ENCODE data around the gene NADK.

Gene NADK

DNA sequence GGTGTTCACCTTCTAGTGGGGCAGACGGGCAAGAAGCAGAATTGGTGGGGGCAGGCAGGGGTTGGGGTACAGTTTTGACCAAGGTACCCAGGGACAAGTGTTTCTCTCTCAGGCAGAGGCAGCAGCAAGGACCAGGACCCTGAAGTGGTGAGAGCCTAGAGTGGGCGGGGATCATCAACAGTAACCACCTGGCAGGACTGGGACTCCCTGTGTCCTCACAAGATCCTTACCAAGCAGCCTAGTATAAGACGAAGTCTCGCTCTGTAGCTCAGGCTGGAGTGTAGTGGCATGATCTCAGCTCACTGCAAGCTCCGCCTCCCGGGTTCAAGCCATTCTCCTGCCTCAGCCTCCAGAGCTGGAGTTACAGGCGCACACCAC is 3.2 kb upstream of the NADK start:
- in situ Hi-C loops (cut with MboI; ENCODE audit: low sequenced_read_pairs, unreplicated experiment), result loop anchor here (10.0 kb wide), 1 partner anchor 123 kb away; no protein-coding TSS in a partner anchor
- TF ChIP-seq, protein P1, sequence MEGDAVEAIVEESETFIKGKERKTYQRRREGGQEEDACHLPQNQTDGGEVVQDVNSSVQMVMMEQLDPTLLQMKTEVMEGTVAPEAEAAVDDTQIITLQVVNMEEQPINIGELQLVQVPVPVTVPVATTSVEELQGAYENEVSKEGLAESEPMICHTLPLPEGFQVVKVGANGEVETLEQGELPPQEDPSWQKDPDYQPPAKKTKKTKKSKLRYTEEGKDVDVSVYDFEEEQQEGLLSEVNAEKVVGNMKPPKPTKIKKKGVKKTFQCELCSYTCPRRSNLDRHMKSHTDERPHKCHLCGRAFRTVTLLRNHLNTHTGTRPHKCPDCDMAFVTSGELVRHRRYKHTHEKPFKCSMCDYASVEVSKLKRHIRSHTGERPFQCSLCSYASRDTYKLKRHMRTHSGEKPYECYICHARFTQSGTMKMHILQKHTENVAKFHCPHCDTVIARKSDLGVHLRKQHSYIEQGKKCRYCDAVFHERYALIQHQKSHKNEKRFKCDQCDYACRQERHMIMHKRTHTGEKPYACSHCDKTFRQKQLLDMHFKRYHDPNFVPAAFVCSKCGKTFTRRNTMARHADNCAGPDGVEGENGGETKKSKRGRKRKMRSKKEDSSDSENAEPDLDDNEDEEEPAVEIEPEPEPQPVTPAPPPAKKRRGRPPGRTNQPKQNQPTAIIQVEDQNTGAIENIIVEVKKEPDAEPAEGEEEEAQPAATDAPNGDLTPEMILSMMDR (IDR thresholded peaks at IDR 0.05; ENCODE audit: borderline replicate concordance, control extremely low read depth, extremely low read depth, insufficient read depth, missing control alignments), result no peak
- no peak for DNase-seq (ENCODE audit: low spot score)

DNA sequence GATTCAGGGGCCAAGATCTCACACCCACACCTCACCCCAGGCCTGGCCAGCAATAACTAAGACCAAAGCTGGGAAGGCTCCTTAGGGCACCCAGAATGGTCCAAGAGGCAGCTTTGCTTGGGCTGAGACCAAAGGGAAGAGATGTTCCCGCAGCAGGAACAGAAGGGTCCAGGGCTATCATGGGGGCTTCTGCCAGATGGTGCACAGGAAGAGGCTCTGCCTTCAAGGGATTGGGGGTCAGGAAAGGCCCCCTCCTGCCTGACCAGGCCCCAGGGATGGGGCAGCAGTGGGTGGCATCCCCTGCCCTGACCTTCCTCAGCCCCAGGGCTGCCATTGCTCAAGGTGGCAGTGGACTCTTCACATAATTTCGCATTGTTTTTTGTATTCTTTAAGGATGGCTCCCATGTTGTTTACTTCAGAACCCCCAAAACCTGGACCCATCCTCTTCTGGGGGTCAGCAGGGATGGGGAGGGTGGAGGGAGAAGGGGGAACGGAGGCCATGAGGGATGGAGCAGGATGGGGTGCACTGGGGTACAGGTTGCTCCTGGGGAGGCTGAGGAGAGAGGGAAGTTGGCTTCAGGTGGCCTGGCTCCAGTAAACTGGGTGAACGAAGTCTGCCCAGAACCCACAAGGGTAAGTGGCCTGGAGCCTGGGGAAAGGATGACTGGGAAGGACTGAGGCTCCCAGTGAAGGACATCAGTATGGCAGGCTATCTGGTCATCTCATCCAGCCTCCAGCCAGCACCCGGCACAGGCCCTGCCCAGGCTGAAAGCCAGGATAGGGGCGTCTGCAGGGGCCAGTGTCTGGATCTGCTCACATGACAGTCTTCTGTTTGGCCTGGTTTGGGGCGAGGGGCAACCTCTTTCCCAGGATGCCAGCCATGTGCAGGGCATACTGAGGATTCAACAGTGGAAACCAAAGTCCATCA is 2.6 kb upstream of the NADK start:
- no peak for DNase-seq (ENCODE audit: low spot score)
- in situ Hi-C loops (cut with MboI; ENCODE audit: low sequenced_read_pairs, unreplicated experiment), result loop anchor here (10.0 kb wide), 1 partner anchor 124 kb away; no protein-coding TSS in a partner anchor
- TF ChIP-seq, protein P1 (IDR thresholded peaks at IDR 0.05; ENCODE audit: borderline replicate concordance, control extremely low read depth, extremely low read depth, insufficient read depth, missing control alignments), result no peak

DNA sequence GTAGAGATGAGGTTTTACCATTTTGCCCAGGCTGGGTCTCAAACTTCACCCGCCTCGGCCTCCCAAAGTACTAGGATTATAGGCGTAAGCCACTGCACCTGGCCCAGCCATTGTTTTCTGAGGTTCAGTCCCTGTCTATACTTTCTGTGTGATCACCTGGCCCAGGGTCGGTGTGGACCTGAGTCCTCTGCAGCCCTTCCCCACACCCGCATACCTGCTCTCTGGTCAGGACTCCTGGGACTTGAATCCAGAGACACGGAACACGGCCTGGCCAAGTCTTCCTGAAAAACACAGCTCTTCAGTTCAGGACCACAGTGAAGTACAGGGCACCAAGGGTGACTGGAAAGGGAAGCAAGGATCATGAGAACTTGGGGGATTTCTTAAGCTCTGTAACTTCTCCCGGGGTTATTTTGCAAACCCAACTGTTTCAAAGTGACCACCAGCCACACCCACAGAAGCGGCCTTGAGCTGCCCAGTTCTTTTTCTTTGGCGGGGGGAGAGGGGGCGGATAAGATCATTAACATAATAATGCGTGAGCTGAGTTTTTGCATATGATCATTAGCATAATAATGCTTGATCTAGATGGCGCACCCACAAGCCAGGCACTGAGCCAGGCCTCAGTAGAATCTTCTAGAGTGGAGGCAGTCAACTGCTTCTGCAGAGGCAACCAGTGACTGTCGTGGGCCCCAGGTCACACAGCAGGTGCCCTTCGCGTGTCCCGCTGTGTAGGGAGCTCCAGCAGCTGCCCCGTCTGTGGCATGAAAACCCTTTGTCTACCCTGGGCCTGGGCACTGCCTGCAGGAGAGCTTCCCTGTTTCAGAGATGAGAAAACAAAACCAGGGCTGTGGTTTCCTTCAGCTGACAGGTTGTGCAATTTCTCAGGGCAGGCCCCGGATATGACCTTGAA is 1.7 kb upstream of the NADK start:
- in situ Hi-C loops (cut with MboI; ENCODE audit: low sequenced_read_pairs, unreplicated experiment), result loop anchor here (10.0 kb wide), 1 partner anchor 125 kb away; no protein-coding TSS in a partner anchor
- TF ChIP-seq, protein P1 (IDR thresholded peaks at IDR 0.05; ENCODE audit: borderline replicate concordance, control extremely low read depth, extremely low read depth, insufficient read depth, missing control alignments), result peak; percentile 17
- DNase-seq (ENCODE audit: low spot score), result peak; percentile 83

DNA sequence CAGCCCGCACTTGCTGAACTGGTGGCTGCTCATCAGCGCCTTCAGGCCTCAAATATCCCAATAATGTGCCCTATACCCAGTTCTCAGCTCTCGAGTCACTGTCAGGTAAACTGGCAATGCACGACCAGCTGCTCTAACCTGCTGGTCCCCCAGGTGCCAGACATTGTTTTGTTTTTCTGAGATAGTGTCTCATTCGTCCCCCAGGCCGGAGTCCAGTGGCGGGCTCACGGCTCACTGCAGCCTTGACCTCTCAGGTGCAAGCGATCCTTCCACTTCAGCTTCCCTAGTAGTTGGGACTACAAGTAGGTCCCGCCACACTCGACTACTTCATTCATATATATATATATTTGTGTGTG is 1.0 kb upstream of the NADK start:
- DNase-seq (ENCODE audit: low spot score), result no peak
- in situ Hi-C loops (cut with MboI; ENCODE audit: low sequenced_read_pairs, unreplicated experiment), result no loop called here
- TF ChIP-seq, protein P1 (IDR thresholded peaks at IDR 0.05; ENCODE audit: borderline replicate concordance, control extremely low read depth, extremely low read depth, insufficient read depth, missing control alignments), result no peak

DNA sequence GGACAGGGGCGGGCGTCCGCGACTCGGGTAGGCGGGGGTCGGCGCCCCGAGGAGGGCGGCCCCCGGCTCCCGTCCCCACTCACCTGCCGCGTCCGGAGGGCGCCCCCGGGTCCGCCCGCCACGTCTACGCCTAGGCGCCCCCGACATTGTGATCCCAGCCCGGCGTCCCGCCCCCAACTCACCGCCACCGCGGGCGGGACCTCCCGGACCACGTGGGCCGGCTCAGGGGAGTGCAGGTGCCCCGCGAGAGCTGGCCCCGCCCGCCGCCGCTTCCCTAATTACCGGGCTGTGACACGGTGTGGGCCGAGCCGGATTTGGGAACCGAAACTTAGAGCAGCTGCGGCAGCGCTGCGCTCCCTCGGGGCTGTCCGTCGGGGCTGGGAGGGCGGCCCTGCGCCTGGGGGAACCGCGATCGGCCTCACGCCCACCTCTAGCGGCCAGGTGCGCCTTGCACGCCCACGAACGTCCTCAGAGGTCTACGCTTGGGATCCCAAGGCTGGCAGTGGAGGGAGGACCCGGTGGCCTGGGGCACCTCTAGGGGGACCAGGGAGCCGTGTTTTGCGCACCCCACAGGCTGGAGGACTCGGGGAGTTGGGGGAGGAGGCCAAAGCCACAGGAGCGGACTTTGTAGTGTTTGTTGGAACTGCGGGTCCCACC is 521 bp upstream of the NADK start:
- TF ChIP-seq, protein P1 (IDR thresholded peaks at IDR 0.05; ENCODE audit: borderline replicate concordance, control extremely low read depth, extremely low read depth, insufficient read depth, missing control alignments), result peak; percentile 29
- peak; percentile 93 for DNase-seq (ENCODE audit: low spot score)
- in situ Hi-C loops (cut with MboI; ENCODE audit: low sequenced_read_pairs, unreplicated experiment), result no loop called here

DNA sequence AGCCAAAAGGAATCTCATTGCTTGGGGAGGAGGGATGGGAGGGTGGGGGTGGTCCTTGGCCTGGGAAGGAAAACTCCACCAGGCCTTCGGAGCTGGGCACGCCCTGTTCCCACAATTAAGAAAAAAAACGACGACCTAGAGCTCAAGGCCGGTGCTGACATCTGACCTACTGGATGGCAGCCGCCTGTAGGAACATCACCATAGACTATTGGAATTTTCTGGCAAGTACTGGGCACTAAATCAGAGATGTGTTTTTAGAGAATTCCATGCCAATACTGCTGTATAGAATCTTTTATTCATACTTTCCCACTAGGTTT is 729 bp downstream of the NADK start:
- DNase-seq (ENCODE audit: low spot score), result no peak

More for the DNA sequence above, 729 bp downstream of the NADK start:
- TF ChIP-seq, protein P1 (IDR thresholded peaks at IDR 0.05; ENCODE audit: borderline replicate concordance, control extremely low read depth, extremely low read depth, insufficient read depth, missing control alignments), result no peak
- in situ Hi-C loops (cut with MboI; ENCODE audit: low sequenced_read_pairs, unreplicated experiment), result no loop called here
